GM18868 (cell line): Measurements from ENCODE around the gene GTF2H2.
"Not testable (repeated sequence)": the region's sequence is repeated elsewhere in the genome, so short reads cannot be mapped to it uniquely, and the experiment has no call there.

Source experiments
- ATAC-seq: cut with Tn5 transposase; IDR thresholded peaks from one replicate; pipeline ENCODE4 v1.9.1; 2021; ENCODE audit warnings: mild to moderate bottlenecking, moderate library complexity; ENCODE audit not compliant: unreplicated experiment

The GTF2H2 gene

DNA sequence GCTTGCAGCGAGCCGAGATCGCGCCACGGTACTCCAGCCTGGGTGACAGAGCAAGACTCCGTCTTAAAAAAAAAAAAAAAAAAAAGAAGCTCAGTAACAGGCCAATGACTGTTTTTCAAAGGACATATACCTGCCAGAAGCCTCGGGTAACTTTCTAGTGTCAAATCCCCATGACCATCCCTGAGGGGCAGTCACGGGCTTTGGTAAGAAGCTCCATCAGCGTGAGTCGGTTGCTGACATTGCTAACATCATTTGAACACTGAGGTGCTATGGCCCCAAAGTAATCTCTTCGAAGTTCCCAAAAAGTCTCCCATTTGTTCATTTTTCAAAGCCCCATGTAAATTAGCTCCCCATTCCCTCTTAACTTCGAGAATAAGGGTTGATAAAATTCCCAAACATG is 53.9 kb downstream of the GTF2H2 start:
- ATAC-seq, result no peak

DNA sequence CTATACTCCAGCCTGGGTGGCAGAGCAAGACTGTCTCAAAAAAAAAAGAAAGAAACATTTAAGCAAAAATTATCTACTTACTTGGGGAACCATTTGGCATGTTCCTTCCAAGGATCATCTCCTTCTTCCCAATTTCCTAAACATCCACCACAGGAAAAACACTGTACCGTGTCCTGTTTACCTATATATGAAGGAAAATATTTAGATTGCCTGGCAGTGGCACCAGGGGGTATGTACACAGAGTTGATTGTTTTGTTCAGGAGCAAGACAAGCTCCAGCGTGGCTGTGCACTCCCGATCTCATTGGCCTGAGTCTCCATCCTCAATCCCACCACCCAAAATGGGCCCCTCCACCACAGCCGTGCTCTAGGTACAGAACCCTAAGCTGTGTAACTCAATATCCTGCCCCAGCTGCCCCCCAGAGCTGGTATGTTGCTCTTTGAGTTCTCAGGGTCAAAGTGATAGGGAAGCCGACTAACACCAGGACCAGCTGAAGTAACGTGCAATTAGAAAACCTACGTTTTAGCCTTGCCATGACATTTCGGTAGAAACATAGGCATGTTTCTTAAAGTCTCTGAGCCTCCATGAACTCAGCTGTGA is 56.2 kb downstream of the GTF2H2 start:
- ATAC-seq, result no peak

DNA sequence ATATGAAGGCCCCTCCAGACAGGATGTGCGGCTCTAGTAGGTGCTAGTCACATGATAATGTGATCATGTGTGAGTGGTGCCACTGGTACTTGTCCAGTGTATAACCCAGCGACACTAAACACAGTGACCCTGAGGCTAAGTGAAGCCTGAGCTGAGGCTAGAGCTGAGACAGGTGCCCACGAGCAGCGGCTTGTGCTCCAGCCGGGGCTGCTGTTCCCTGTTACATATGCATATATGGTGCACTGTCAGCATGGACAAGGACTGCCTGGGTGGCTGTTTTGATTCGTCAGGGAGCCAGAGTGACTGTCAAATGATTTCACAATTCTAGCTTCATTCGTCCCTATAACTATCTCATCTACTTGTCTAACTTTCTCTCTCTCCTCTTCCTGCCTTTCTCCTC is 60.5 kb downstream of the GTF2H2 start:
- not testable (repeated sequence) for ATAC-seq
